ENCODE results near the gene DZANK1. TPM values are rescaled to one million over a fixed set of nuclear protein-coding genes. Genes with fewer than 3 reads are reported as not detected.

Gene DZANK1
- total RNA-seq (2021; fragmentation: NEBNext Ultra II Directional; extraction: Animal tissue kit (Norgen Biotek cat#: 25700)) (9.7 and 9.9 TPM in 2 replicates), polyA plus RNA-seq (2011; rRNA removed) (4.9 and 8.0 TPM in 2 replicates), polyA minus RNA-seq (2011; rRNA and poly(A)+ RNA removed) (7.0 and 11.3 TPM in 2 replicates)
- polyA plus RNA-seq (2011; cell fraction: cytosol; rRNA removed): 9.6 TPM
- 8.1 TPM for polyA plus RNA-seq (2011; cell fraction: nucleus; rRNA removed)
- 8.5 to 13.0 TPM (median 11.2 TPM) in 4 replicates for polyA plus RNA-seq (2012, experiment 1 of 2)
- 2.3 TPM for polyA plus RNA-seq (2012, experiment 2 of 2)
- 10.8 TPM for polyA plus RNA-seq (2013, experiment 1 of 2)
- polyA plus RNA-seq (2013, experiment 2 of 2): 10.0 TPM
- 7.3 TPM for polyA minus RNA-seq (2011; cell fraction: cytosol; rRNA and poly(A)+ RNA removed)
- polyA minus RNA-seq (2011; cell fraction: nucleus; rRNA and poly(A)+ RNA removed): 10.0 TPM
- long read RNA-seq, experiment 1, partial matches to known transcripts: 3 of 4 reads
- long read RNA-seq, experiment 1, other reads (novel, unspliced or antisense): 1 of 4 reads
- long read RNA-seq, experiment 2, partial matches to known transcripts: 3 of 8 reads
- long read RNA-seq, experiment 2, other reads (novel, unspliced or antisense): 5 of 8 reads

DNA sequence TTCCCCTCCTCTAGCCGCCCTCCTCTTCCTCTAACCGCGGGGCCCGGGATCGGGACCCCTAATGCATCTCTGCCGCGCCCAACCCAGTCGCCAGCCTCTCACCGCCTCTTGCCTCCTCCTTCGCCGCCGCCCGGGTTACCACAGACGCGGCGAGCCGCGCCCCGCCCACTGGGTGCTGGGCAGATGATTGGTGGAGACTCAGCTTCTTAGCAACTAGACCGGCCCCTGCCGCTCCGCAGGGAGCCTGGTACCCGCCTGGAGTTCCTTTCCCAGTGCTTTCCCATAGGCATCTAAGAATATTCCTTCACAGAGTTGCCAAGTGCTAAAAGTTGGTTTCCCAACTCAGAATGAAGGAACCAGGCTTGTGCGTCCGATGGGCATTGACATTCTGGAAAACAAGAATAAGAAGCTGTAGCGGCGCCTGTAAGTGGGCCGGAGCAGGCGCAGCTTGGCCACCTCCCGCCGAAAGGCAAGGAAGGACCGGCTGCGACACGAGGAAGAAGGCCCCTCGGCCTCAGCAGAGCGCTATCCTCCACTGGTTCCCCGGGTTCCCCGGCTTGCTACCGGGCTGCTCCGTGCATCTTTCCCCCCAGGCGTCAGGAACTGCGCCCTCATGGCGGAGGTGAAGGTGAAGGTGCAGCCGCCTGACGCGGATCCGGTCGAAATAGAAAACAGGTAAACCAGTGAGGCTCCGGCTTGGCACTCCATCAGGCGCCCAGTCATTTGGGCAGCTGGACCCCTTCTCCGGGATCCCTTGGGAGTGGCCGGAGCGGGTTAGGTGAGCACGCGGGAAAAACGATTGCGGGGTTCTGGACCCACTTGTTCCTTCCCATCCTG, at the start of gene DZANK1, which contains the start of gene POLR3F:
DZANK1 (minus strand) TSS at position 137 of the 837 bp plus-strand sequence. CDS start 1,672 bp downstream, outside the sequence.
POLR3F (plus strand) TSS at position 497 of the 837 bp plus-strand sequence; CDS start at position 614, 117 bp downstream.
- H3K27me3 ChIP-seq (replicated peaks in 1 of 4; ENCODE audit: control insufficient read depth in 3 of 4, extremely low read depth in 1 of 4, insufficient read depth in 3 of 4, low read length in 3 of 4): no peaks in the 10 kb centered on the region
- H4K91ac ChIP-seq (replicated peaks; ENCODE audit: insufficient read length, low read length): peak within 1 kb of the TSS; percentile 81
- peaks cover 0 to 4% (median 2%) of the 10 kb centered on the region in 4 experiments; a peak in 3 of 8 replicates for H3K36me3 ChIP-seq (ENCODE audit: control insufficient read depth in 2 of 4, insufficient read depth in 4 of 4, low read length in 3 of 4)
- POLR2A ChIA-PET (ENCODE audit: partially characterized antibody): interaction anchor here (0.7 to 2.6 kb wide), 19 partner anchors 10 to 179 kb away, joined by 3 to 14 read pairs (median 3); partner anchors contain the start of genes RBBP9, SEC23B, SMIM26 and ZNF133
- no peaks in the 10 kb centered on the region; a peak in 2 of 7 replicates for H3K4me1 ChIP-seq (replicated peaks in 1 of 4; ENCODE audit: control insufficient read depth in 3 of 4, insufficient read depth in 4 of 4, low read length in 3 of 4)
- no peaks in the 10 kb centered on the region for H3K9me3 ChIP-seq (ENCODE audit: insufficient read depth in 2 of 2, low read depth in 1 of 2, low read length in 1 of 2)
- 0 out of 2 replicates have a peak, but pooled peaks cover 4% of the 10 kb centered on the region for H3K23me2 ChIP-seq (ENCODE audit: low read depth, low read length)
- peak within 1 kb of the TSS; percentile 89; the same call in 1 of the 2 replicates for H2BK12ac ChIP-seq (ENCODE audit: low read depth, low read length)
- 1% methylated on average over 57 of the region's 57 CpGs; no CpG with 5 or more reads in 1 of the 2 experiments for WGBS, 2 experiments (ENCODE audit: extremely low coverage in 1 of 2, insufficient coverage in 1 of 2, insufficient read length in 1 of 2, insufficient replicate concordance in 2 of 2, low coverage in 1 of 2, low lambda C conversion rate in 2 of 2, missing lambda C conversion rate in 1 of 2)
- H2AFZ ChIP-seq (ENCODE audit: low read length): peak within 1 kb of the TSS; percentile 84
- no peak within 1 kb of the TSS for H3K4ac ChIP-seq (replicated peaks; ENCODE audit: insufficient read length, low read depth, low read length)
- H4K5ac ChIP-seq (ENCODE audit: insufficient read length, low read depth, low read length): peak within 1 kb of the TSS; percentile 91
- peak within 1 kb of the TSS; percentile 86 to 97 (median 90) for H3K9ac ChIP-seq (replicated peaks in 1 of 4; ENCODE audit: extremely low read depth in 1 of 4, low read depth in 3 of 4, low read length in 3 of 4)
- no peak within 1 kb of the TSS for H2AK5ac ChIP-seq (ENCODE audit: low read depth, low read length)
- peak within 1 kb of the TSS; percentile 99 for H2BK5ac ChIP-seq (ENCODE audit: low read depth, low read length)
- H2BK120ac ChIP-seq (replicated peaks; ENCODE audit: low read depth, low read length): no peak within 1 kb of the TSS
- H4K8ac ChIP-seq (ENCODE audit: extremely low read depth, insufficient read depth, low read length): peak within 1 kb of the TSS; percentile 96; the same call in 1 of the 2 replicates
- peak within 1 kb of the TSS; percentile 93; the same call in 1 of the 2 replicates for H2BK15ac ChIP-seq (ENCODE audit: low read length)
- peak within 1 kb of the TSS; percentile 77 to 93 for H3K4me2 ChIP-seq (ENCODE audit: insufficient read depth in 1 of 2, low read depth in 2 of 2, low read length in 2 of 2)
- H3K27ac ChIP-seq (ENCODE audit: low read depth, low read length): peak within 1 kb of the TSS; percentile 91
- H3K79me1 ChIP-seq (ENCODE audit: low read depth, low read length): no peaks in the 10 kb centered on the region; the same call in 1 of the 2 replicates
- DNase-seq (ENCODE audit: low read depth in 1 of 2, low spot score in 2 of 2) (peak; percentile 89 to 99), FAIRE-seq (peak; percentile 48)
- no peak within 1 kb of the TSS for H3K23ac ChIP-seq (ENCODE audit: insufficient read length)
- H3K4me3 ChIP-seq (ENCODE audit: extremely low read depth in 1 of 4, insufficient read depth in 2 of 4, low read depth in 3 of 4, low read length in 4 of 4): peak within 1 kb of the TSS; percentile 73 to 97 (median 91)
- CTCF ChIA-PET (ENCODE audit: partially characterized antibody): interaction anchor here (0.9 to 1.1 kb wide), 2 partner anchors 30 to 32 kb away, joined by 3 read pairs; partner anchors contain the start of gene RBBP9
- H3K79me2 ChIP-seq (ENCODE audit: control insufficient read depth in 1 of 2, insufficient read depth in 2 of 2, low read length in 2 of 2): peaks cover 3 to 28% of the 10 kb centered on the region in 2 experiments; a peak in 3 of 4 replicates
- no peak within 1 kb of the TSS for H2BK20ac ChIP-seq (ENCODE audit: low read length)
- no peaks in the 10 kb centered on the region for H4K20me1 ChIP-seq (replicated peaks in 1 of 2; ENCODE audit: control insufficient read depth in 1 of 2, insufficient read depth in 2 of 2, low read length in 2 of 2)
- H3K14ac ChIP-seq (ENCODE audit: insufficient read length): no peak within 1 kb of the TSS
- H3K18ac ChIP-seq (ENCODE audit: extremely low read depth, low read length): peak within 1 kb of the TSS; percentile 96; the same call in 1 of the 2 replicates
- H3K56ac ChIP-seq (replicated peaks; ENCODE audit: insufficient read length, low read depth, low read length): peak within 1 kb of the TSS; percentile 93
- TF ChIP-seq SIX5 (IDR thresholded peaks at IDR 0.05; ENCODE audit: low read depth, low read length) (peak; percentile 27; the same call in 1 of the 2 replicates), KDM4A (IDR thresholded peaks at IDR 0.05; ENCODE audit: low read depth, low read length, severe bottlenecking) (peak; percentile 100), EP300 (IDR thresholded peaks at IDR 0.05; ENCODE audit: borderline replicate concordance in 1 of 2, low read depth in 2 of 2, low read length in 2 of 2) (0 out of 3 replicates have a peak, but pooled peaks of 1 of the 2 experiments have one; percentile 9), TBP (IDR thresholded peaks at IDR 0.05; ENCODE audit: low read depth, low read length) (peak; percentile 84)
- TF ChIP-seq, protein P1, sequence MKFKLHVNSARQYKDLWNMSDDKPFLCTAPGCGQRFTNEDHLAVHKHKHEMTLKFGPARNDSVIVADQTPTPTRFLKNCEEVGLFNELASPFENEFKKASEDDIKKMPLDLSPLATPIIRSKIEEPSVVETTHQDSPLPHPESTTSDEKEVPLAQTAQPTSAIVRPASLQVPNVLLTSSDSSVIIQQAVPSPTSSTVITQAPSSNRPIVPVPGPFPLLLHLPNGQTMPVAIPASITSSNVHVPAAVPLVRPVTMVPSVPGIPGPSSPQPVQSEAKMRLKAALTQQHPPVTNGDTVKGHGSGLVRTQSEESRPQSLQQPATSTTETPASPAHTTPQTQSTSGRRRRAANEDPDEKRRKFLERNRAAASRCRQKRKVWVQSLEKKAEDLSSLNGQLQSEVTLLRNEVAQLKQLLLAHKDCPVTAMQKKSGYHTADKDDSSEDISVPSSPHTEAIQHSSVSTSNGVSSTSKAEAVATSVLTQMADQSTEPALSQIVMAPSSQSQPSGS (IDR thresholded peaks at IDR 0.05; ENCODE audit: low read length): no peak
